Measurements from ENCODE around the gene MTX1.
"Not testable (repeated sequence)": the region's sequence is repeated elsewhere in the genome, so short reads cannot be mapped to it uniquely, and the experiment has no call there.

MTX1 gene

DNA sequence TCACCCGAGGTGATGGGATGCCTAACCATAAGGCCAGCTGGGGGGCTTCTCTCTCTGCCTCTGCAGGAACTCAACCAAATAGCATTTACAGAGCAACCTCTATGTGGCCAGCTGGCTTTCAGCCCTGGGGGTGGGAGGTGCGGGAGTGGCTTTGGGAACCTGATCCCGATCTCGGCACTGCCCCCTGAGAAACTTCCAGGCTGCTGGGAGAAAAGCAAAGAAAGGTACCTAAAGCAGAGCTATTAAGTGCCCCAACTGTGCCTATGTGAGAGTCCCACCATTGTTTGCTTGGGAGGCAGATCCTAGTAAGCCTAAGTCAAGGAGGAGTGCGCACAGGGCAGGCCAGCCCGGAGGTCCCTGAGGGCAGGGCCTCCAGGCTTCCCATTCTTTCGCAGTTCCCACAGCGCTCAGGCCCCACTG, 42.4 kb upstream of the MTX1 start:
- no peaks in the 10 kb centered on the region for H4K20me1 ChIP-seq (ENCODE audit: control insufficient read depth, insufficient read depth, low read depth, low read length)
- H3K4me2 ChIP-seq (ENCODE audit: low read length) = peak overlapping the region; percentile 90
- no peaks in the 10 kb centered on the region for H3K9me3 ChIP-seq (ENCODE audit: control insufficient read depth, insufficient read depth, low read length)
- TF ChIP-seq CTCF (IDR thresholded peaks at IDR 0.05; ENCODE audit: low read depth, low read length, poor library complexity, severe bottlenecking) (no peak), EZH2phosphoT487 (IDR thresholded peaks at IDR 0.05; ENCODE audit: borderline replicate concordance, low read length) (no peak)
- H3K27me3 ChIP-seq (ENCODE audit: control insufficient read depth, low read length) = no peaks in the 10 kb centered on the region
- H3K4me3 ChIP-seq (ENCODE audit: low read length) = peak overlapping the region; percentile 14
- no peaks in the 10 kb centered on the region for H3K9me2 ChIP-seq (replicated peaks; ENCODE audit: control insufficient read depth, low read length)
- peaks cover 20% of the 10 kb centered on the region for H3K36me3 ChIP-seq (ENCODE audit: control insufficient read depth, low read length)
- H3K4me1 ChIP-seq (ENCODE audit: control insufficient read depth, low read length) = peaks cover 33% of the 10 kb centered on the region
- H3K79me2 ChIP-seq (ENCODE audit: control insufficient read depth, low read length) = no peaks in the 10 kb centered on the region
- H3F3A ChIP-seq (ENCODE audit: control insufficient read depth, insufficient read depth) = peaks cover 9% of the 10 kb centered on the region; the same call in 1 of the 2 replicates
- no peak overlapping the region for H3K27ac ChIP-seq (ENCODE audit: low read depth, low read length)

- Histone ChIP-seq H3K4me1 (ENCODE audit: control insufficient read depth, low read length) (peaks cover 33% of the 10 kb centered on the region), H3K27ac (ENCODE audit: low read depth, low read length) (peak overlapping the region; percentile 53), H3K27me3 (ENCODE audit: control insufficient read depth, low read length) (no peaks in the 10 kb centered on the region), H3K36me3 (ENCODE audit: control insufficient read depth, low read length) (peaks cover 25% of the 10 kb centered on the region), H4K20me1 (ENCODE audit: control insufficient read depth, insufficient read depth, low read depth, low read length) (no peaks in the 10 kb centered on the region), H3K9me2 (replicated peaks; ENCODE audit: control insufficient read depth, low read length) (no peaks in the 10 kb centered on the region), H3K79me2 (ENCODE audit: control insufficient read depth, low read length) (peaks cover 5% of the 10 kb centered on the region), H3F3A (ENCODE audit: control insufficient read depth, insufficient read depth) (peaks cover 9% of the 10 kb centered on the region; the same call in 1 of the 2 replicates), H3K9me3 (ENCODE audit: control insufficient read depth, insufficient read depth, low read length) (no peaks in the 10 kb centered on the region), H3K4me2 (ENCODE audit: low read length) (peak overlapping the region; percentile 90), H3K4me3 (ENCODE audit: low read length) (peak overlapping the region; percentile 70)
- no peak for TF ChIP-seq CTCF (IDR thresholded peaks at IDR 0.05; ENCODE audit: low read depth, low read length, poor library complexity, severe bottlenecking)
Observed at GRCh38 chr1:155166471-155167165, 41.9 kb upstream of the MTX1 start.

DNA sequence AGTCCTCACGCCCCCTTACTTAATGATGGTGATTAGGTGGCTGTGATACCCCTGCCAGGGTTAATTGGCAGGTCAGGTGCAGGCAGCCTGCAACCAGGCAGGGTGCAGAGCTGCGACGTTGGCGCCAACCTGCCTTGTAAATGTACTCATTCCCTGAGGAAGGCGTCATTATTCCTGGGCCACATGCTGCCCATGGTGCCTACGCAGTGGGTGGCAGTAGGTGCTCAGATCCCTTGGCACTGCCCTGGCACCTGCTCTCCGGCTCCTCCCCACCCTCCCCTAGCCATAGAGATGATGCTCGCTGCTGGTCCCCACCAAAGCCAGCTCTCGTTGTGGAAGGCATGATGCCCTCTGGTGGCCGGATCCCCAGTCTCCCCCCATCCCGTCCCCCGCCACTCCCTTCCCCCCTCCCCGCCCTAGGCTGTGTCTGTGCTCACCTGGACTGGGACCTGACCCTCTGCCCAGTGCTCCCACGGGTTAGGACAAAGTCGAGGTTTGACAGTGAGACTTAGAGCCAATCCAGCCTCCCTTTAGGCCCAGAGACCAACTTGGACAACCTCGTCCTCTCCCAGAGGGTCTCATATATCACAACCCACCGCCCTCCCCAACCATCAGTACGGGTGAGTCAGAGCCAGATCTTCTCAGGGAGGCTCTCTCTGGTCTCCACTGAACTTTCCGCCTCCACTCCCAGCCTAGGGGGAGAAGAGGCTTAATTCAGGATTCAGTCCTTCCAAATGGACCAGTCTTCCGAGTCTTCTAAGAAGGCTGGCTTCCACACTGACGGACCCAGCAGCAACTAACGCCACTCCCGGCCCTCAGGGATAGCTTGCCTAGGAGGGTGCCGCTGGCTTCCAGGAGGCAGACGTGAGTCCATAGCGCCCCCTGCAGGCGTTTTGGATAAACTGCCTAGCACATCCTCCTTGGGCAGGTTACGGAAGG, 41.1 kb upstream of the MTX1 start:
- TF ChIP-seq CTCF (IDR thresholded peaks at IDR 0.05; ENCODE audit: low read depth, low read length, poor library complexity, severe bottlenecking) (peak; percentile 94), EZH2phosphoT487 (IDR thresholded peaks at IDR 0.05; ENCODE audit: borderline replicate concordance, low read length) (no peak)
- Histone ChIP-seq H3K4me2 (ENCODE audit: low read length) (peak overlapping the region; percentile 90), H3K79me2 (ENCODE audit: control insufficient read depth, low read length) (peaks cover 13% of the 10 kb centered on the region), H3K27me3 (ENCODE audit: control insufficient read depth, low read length) (no peaks in the 10 kb centered on the region), H3K27ac (ENCODE audit: low read depth, low read length) (peak overlapping the region; percentile 53), H3F3A (ENCODE audit: control insufficient read depth, insufficient read depth) (peaks cover 6% of the 10 kb centered on the region; the same call in 1 of the 2 replicates), H3K9me2 (replicated peaks; ENCODE audit: control insufficient read depth, low read length) (no peaks in the 10 kb centered on the region), H3K4me1 (ENCODE audit: control insufficient read depth, low read length) (peaks cover 41% of the 10 kb centered on the region), H3K9me3 (ENCODE audit: control insufficient read depth, insufficient read depth, low read length) (no peaks in the 10 kb centered on the region), H3K4me3 (ENCODE audit: low read length) (peak overlapping the region; percentile 70), H3K36me3 (ENCODE audit: control insufficient read depth, low read length) (peaks cover 25% of the 10 kb centered on the region), H4K20me1 (ENCODE audit: control insufficient read depth, insufficient read depth, low read depth, low read length) (no peaks in the 10 kb centered on the region)

GRCh38 chr1:155168105-155168445, 40.4 kb upstream of the MTX1 start:
- peaks cover 20% of the 10 kb centered on the region for H3K79me2 ChIP-seq (ENCODE audit: control insufficient read depth, low read length)
- peak overlapping the region; percentile 90 for H3K4me2 ChIP-seq (ENCODE audit: low read length)
- peaks cover 42% of the 10 kb centered on the region for H3K4me1 ChIP-seq (ENCODE audit: control insufficient read depth, low read length)
- peaks cover 30% of the 10 kb centered on the region for H3K36me3 ChIP-seq (ENCODE audit: control insufficient read depth, low read length)
- H3K27ac ChIP-seq (ENCODE audit: low read depth, low read length); H4K20me1 ChIP-seq (ENCODE audit: control insufficient read depth, insufficient read depth, low read depth, low read length); H3K27me3 ChIP-seq (ENCODE audit: control insufficient read depth, low read length); H3K4me3 ChIP-seq (ENCODE audit: low read length); H3K9me3 ChIP-seq (ENCODE audit: control insufficient read depth, insufficient read depth, low read length); H3K9me2 ChIP-seq (replicated peaks; ENCODE audit: control insufficient read depth, low read length); H3F3A ChIP-seq (ENCODE audit: control insufficient read depth, insufficient read depth): not testable (repeated sequence)

Measured in DOHH2 (cell line).